COLO829 (cell line): ENCODE measurements around the gene SLC11A1.
A peak's percentile ranks its signal among the peaks of the same experiment; 100 is the strongest.

Source experiments
- DNase-seq: peaks from one replicate; pipeline ENCODE4 v3.0.0; 2012; ENCODE audit warnings: low spot score

Gene SLC11A1

DNA sequence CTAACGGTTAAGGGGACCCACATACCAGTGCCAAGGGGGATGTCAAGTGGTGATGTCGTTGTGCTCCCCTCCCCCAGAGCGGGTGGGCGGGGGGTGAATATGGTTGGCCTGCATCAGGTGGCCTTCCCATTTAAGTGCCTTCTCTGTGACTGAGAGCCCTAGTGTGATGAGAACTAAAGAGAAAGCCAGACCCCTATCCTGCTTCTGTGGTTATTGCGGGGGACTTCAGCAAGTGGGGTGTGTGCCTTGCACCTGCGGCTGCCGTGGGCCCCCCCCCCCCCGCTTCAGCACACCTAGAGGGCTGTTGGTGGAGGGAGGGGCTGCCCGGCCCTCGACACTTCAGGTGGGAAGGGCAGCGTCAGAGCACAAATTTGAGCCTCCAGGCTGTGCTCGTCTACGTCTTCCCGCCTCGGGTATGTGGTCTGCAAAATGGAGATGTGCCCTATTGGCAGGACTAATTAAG is 23.7 kb downstream of the SLC11A1 start:
- no peak for DNase-seq

DNA sequence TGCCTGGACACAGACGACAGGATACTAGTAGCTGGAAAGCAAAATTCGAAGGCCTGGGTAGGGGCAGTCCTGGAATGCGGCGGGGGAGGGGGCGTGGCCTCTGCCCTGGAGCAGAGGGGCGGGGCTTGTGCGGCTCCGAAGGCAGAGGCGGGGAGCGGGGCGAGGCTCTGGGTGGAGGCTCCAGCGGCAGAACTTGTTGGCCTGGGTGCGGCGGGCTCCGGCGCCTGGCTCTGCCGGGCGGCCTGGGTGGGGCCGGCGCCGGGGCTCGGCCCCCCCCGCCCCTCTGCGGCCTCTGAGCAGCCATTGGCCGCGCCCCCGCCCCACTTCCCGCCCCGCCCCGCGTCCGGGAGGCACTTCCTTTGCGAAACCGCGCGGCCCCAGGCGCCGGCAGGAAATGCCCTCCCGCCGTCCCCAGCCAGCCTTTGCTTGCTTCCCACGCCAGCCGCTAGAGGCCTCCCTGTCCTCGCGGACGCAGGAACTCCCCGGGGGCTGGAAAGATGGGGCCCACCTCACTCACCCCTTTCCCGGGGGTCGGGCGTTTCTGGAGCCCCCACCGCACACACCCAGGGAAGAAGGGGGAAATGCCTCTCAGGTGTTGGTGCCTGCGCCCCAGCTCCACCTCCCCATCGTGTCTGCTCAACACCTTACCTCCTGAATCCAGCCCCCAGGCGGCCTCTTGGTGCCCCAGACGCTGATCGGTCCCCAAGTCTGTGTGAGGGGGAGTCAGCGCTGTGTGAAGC is 24.3 kb downstream of the SLC11A1 start:
- DNase-seq: peak; percentile 93

DNA sequence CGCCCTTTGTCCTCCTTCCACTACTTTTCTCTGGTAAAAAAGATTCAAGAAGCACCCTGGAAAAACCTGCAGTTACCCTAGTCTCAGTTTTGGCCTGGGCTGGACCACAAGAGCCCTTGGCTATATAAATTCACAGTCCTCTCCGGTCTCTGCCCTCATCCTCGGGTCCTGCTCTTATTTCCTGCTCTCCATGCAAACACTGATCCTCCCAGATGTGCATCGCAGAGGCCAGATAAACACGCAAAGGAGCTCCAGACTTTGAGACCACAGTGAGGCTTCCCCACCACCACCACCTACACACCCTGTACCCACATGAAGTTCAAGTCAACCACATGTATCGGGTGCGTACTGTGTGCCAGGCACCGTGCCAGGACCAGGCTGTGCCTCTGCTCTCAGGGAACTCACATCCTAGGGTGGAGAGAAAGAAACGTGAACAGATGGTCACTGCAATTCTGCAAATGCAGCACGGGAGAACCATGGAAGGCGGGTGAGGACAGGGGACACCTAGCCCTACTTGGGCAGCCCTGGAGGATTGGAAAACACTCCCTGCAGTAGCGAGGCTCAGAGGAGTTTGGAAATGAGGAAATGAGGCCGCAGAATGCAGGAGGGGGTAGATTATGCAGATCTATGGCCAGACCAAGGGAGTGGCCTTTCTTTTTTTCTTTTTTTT is 25.0 kb downstream of the SLC11A1 start:
- no peak for DNase-seq

DNA sequence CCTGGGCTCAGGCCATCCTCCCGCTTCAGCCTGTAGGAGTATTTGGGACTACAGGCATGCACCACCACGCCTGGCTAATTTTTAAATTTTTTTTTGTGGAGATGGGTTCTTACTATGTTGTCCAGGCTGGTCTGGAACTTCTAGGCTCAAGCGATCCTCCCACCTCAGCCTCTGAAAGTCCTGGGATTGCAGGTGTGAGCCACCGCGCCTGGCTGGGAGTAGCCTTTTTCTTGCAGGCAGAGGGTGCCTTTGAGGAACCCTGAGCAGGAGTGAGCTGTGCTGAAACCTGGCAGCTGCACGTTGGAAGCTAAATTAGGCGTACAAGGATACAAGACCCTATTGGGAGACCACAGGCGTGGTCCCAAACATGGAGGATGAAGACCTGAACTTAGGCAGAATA is 25.6 kb downstream of the SLC11A1 start:
- DNase-seq: no peak

DNA sequence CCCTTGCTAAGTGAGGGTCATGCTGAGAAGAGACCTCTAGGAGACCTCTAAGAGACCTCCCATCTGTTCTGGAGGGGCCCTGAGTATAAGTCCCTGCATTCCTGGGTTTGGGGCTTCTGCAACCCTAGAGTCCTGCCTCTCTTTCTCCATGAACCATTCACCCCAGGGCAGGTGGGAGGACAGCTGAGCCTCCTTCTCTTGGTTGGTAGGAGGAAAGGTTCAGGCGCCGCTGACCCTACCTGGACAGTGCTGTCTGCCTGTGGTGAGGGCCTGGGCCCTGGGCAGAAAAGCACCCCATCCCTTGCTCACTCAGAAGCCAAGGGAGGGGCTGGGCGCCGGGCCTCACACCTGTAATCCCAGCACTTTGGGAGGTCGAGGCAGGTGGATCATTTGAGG is 36.2 kb downstream of the SLC11A1 start:
- DNase-seq: no peak

DNA sequence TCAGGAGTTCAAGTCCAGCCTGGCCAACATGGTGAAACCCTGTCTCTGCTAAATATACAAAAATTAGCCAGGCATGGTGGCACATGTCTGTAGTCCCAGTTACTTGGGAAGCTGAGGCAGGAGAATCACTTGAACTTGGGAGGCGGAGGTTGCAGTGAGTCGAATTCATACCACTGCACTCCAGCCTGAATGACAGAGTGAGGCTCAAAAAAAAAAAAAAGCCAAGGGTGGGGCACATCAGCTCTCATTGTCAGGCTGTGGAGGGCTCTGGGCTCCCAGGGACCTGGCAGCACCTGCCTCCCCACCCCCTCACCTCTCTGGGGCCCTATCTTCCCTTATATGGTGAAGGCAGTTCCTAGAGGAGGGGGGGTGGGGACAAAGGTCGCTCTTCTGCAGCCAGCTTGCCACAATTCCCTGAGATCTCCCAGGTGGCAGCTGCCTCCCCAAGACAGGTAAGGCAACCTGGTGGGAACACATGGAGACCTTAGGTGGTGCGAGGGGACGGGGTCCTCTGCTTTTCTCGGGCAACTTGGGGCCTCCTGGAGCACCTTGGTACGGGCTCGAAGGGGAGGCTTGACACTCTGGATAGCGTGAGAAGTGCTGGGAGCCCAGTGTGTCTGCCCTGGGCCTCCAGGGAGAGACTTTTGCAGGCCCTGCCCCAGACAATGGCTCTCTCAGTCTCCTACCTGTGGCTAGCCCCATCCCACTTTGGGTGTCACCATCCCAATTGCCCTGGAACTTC is 36.8 kb downstream of the SLC11A1 start, which contains the start of gene VIL1:
Gene VIL1 (plus strand): TSS at position 407 of the 742 bp plus-strand sequence. CDS start 4,656 bp downstream, outside the sequence.
- DNase-seq: no peak

DNA sequence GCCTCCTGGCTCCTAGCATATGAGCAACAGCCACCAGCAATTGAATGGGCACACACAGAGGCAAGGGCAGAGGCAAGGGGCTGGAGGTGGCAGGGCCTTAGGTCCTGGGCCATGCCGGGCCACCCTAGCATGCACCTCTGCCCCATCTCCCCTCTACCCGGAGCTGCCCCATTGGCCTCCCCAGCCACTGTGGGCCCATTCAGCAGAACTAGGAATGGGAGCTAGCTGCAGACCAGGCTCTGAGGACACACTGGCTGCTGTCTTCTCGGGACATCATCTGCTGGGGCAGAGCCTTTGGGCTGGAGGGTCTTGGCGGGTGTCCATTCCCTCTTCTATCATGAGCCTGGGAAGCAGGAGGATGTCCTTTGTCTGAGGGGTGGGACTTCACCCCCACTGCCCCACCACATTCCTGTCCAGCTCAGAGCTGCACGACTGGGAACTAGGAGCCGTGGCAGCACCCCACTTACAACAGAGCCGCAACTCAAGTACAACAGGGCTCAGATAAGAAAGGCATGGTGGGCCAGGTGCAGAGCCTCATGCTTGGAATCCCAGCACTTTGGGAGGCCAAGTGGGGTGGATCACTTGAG is 37.6 kb downstream of the SLC11A1 start:
- no peak for DNase-seq

DNA sequence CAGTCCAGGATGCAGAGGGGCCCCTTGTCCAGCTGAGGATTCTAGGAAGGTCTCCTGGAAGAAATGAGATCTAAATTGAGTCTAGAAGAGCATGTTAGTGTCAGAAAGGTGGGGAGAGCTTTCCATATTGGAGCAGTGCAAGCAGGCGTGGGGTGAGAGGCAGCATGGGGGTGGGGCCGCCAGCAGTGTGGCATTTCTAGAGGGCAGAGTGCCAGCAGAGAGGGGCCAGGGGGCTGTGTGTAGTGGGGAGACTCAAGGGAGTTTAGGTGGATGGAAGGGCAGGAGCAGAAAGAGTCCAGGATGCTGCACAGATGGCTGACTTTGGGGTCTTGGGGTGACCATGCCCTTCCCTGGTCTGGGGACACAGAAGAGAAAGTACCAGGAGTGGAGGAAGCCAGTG is 39.0 kb downstream of the SLC11A1 start:
- no peak for DNase-seq

DNA sequence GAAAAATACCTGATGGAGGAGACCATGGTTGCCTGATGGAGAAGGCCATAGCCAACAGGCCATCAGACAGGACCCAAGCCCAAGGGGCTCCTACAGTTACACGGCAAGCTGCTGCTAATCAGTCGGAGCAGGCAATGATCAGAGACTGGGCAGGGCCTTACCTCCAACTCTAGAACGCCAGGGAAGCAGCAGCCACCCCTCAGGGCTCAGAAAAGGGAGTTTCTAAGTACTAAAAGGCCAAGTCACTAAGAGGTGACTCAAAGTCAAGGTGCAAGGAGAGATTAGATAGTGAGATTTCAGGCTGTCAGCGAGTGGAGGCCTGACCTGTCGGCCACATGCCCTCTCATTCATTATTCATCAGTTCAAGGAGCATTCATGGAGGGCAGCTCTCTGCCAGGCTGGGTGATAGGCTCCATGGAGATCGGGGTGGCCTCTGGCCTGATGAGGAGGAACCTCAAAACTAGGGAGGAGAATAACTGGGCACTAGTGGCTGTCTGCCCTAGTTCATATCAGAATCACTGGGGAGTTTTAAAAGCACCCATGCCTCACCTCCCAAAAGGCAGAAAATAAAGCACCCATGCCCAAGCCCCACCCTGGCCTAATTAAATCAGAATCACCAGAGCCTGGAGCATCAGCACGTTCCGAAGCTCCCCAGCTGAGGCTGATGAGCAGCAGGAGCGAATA is 40.5 kb downstream of the SLC11A1 start:
- DNase-seq: no peak

DNA sequence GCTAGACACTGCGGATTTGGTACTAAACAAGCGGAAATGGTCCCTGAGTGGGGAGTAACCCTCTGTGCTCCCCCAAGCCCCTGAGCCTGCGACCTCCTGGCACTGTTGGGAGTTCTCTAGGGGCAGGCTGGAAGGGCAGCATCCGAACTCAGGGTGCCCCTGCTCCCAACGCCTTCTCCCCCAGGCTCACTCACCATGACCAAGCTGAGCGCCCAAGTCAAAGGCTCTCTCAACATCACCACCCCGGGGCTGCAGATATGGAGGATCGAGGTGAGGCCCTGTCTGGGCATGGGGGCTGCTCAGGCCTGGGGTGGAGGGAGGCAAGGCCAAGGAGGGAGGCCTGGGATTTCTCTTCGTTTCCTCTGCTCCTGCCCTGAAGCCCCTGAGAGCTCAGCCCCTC is 41.5 kb downstream of the SLC11A1 start:
- no peak for DNase-seq

DNA sequence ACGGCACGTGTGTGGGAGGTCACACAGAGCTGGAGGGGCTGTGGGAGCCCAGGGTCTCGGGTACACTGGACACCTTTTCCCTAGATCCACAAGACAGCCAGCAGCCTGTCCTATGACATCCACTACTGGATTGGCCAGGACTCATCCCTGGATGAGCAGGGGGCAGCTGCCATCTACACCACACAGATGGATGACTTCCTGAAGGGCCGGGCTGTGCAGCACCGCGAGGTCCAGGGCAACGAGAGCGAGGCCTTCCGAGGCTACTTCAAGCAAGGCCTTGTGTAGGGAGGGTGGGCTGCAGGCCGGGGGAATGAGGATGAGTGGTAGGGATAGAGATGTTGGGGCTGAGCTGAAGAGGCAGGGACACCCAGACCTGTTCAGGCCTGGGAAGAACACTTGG is 43.5 kb downstream of the SLC11A1 start:
- no peak for DNase-seq

DNA sequence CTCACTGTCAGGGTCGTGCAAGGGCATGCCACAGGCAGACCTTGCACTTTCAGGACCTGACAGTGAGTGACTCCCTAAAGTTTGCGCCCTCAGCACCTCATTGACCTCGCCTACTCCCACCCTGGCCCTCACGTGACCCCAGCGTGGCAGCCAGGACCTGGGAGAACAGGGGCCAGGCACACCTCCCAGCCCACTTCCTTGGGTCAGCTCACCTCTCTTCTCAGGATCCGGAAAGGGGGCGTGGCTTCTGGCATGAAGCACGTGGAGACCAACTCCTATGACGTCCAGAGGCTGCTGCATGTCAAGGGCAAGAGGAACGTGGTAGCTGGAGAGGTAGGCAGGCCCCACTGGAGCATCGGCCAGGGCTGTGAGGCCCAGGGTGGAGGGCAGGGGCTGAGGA is 45.7 kb downstream of the SLC11A1 start:
- no peak for DNase-seq

DNA sequence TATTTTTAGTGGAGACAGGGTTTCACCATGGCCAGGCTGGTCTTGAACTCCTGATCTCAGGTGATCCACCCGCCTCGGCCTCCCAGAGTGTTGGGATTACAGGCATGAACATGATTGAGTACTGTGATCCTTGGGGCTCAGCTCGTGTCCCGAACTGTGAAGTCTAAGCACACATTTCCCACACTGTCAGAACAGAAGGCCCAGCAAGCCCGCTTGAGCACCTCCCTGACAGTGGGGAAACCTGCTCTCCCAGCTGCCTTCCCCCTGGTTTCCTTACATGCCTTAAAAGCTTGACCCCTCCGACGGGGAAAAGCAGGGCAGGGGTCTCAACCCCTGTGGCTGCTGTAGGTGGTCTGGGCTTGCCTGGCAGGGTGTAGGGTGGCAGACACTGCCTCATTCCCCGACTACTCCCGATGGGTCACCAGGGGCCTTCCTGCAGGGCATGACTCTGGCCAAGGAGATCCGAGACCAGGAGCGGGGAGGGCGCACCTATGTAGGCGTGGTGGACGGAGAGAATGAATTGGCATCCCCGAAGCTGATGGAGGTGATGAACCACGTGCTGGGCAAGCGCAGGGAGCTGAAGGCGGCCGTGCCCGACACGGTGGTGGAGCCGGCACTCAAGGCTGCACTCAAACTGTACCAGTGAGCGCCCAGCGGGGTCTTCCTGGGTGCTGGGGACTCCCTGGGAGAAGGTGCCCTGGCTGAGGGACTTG is 46.9 kb downstream of the SLC11A1 start:
- no peak for DNase-seq

DNA sequence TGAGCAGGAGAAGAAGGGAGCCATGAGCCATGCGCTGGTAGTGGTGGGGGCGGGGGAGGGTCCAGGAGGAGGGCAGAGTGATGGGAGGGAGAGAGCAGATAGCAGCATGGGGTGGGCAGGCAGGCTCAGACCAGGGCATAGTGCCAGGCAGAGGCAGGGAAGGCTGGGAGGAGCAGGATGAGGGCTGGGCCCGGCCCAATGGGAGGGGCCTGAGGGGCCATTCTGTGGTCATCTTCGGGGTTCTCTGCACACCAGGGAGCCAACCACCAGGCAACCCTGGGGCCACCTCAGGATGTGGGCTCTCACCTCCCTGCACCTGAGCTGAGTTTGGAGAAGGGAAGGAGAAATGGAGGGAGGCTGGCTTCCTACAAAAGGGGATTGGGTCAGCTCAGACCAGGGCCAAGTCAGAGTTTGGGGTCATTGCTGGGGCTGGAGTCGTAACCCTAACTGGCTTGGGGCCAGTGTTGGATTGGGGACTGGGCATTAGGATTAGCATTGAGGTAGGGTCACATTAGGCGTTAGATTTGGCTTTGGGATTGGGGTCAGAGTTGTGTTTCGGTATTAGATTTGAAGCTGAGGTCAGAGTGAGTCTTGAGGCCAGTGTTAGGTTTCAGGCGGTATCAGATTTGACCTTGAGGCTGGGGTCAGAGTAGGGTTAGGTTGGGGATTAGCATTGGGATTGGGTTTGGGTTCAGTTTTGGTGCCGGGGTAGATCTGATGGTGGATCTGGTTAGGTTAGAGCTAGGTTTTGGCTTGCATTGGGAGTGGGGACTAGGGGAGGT is 48.0 kb downstream of the SLC11A1 start:
- no peak for DNase-seq

DNA sequence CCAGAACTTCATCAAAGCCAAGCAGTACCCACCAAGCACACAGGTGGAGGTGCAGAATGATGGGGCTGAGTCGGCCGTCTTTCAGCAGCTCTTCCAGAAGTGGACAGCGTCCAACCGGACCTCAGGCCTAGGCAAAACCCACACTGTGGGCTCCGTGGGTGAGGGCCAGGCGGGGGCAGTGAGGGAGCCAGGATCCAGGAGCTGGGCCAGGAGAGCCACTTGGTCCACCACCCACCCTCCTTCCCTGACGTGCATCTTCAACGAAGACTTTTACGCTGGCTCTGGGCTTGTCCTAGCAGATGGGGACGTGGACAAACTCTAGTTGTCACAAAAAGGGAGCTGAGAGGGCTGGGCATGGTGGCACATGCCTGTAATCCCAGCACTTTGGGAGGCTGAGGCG is 48.6 kb downstream of the SLC11A1 start:
- DNase-seq: no peak

DNA sequence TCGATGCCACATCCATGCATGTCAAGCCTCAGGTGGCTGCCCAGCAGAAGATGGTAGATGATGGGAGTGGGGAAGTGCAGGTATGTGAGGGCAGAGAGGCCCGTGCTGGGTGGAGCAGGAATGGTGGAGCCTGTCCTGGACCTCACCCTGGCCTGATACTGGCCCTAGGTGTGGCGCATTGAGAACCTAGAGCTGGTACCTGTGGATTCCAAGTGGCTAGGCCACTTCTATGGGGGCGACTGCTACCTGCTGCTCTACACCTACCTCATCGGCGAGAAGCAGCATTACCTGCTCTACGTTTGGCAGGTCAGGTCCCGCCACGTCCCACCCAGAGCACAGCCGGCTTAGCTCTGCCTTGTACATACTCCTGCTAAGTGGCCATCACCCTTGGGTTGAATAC is 49.8 kb downstream of the SLC11A1 start:
- no peak for DNase-seq

DNA sequence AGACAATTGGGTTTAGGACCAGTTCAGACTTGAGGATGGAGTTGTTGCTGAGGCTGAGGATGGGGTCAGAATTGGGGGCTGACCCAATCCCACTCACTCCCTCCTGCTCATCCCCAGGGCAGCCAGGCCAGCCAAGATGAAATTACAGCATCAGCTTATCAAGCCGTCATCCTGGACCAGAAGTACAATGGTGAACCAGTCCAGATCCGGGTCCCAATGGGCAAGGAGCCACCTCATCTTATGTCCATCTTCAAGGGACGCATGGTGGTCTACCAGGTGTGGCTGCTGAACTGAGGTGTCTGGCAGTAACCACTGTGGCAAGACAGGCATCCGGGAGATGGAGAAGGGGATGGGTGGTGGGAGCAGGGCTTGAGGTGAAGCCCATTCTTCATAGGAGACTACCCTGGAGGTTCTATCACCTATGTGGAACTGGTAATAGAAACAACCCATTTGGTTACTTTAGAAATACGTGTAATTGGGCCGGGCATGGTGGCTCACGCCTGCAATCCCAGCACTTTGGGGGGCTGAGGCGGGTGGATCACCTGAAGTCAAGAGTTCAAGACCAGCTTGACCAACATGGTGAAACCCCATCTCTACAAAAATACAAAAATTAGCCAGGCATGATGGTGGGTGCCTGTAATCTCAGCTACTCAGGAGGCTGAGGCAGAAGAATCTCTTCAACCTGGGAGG is 50.7 kb downstream of the SLC11A1 start:
- DNase-seq: no peak

DNA sequence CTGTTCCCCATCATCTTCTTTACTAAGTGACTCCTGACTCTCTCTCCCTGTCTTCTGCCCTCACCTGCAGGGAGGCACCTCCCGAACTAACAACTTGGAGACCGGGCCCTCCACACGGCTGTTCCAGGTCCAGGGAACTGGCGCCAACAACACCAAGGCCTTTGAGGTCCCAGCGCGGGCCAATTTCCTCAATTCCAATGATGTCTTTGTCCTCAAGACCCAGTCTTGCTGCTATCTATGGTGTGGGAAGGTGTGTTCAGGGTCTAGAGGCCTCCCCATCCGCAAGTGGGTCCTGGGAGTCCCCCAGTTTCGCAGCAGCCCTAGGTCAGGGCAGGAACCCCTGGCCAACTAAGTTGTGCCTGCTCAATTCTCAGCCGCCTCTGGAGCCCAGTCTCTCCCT is 52.4 kb downstream of the SLC11A1 start:
- DNase-seq: no peak

DNA sequence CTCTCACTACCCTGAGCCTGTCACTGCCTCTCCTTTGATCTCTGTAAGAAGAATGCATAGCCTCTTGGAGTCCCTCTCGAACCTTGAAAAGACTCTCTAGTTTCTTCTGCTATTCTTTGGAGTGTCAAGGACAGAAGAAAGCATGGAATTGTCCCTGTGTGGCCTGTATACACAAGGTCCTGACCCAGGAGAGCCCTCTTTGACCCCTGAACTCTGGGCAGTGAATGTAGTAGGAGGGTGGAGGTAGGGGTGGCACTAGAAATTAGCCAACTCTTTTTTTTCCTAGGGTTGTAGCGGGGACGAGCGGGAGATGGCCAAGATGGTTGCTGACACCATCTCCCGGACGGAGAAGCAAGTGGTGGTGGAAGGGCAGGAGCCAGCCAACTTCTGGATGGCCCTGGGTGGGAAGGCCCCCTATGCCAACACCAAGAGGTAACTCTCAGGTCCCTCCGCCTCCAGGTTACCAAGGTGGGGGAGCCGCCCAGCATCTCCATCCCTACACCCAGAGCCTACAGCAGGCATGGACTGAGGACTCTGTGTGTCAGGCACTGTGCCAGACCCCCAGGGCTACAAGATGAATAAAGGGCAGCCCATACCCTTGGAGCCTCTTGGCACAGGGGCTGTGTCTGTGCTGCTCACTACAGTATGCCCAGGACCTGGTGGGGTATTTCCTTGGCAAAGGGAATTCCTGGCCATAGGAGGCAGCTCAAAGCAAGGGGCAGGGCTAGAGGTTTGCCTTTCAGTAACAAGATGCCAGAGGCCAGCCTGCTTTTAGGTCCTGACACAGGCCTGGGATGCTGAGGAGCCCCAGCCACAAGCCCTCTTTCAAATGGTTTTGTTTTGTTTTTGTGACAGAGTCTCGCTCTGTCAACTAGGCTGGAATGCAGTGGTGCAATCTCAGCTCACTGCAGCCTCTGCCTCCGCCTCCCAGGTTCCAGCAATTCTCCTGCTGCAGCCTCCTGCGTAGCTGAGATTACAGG is 53.2 kb downstream of the SLC11A1 start:
- DNase-seq: no peak
